ENCODE data around the gene STUB1. TPM values are rescaled to one million over a fixed set of nuclear protein-coding genes. Genes with fewer than 3 reads are reported as not detected.
"Not testable (repeated sequence)": the region's sequence is repeated elsewhere in the genome, so short reads cannot be mapped to it uniquely, and the experiment has no call there.

Gene STUB1
- total RNA-seq, 4 donors from 2014 or later = 51.9 to 190 (median 134) TPM

DNA sequence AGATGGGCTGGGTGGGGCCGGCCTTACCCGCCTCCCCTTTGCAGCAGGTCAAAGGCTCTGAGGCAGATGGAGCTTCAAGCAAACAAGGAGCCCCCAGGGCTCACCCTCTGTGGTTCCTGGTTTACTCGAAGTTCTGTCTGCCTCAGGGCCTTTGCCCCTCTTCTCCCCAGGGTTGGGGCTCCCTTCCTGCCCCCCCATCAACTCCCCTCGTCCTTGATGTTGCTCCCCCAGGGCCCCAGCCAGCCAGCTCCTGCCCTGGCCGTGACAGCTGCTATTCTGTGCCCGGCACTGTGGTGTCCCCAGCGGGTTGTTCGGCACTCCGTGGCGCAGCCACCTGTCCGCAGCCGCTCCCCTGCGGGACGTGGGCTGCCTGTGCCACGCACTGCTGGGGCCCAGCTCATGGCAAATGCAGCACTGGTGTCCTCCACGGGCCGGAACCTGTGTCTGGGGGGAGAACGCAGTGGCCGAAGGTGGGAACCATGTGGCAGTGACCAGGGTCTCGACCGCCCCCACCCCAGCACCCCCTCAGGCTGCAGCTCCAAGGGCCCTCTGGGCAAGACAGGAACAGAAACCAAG is 30.4 kb downstream of the STUB1 start:
- peaks cover 79% of the 10 kb centered on the region for H3K27me3 ChIP-seq
- in situ Hi-C loops (cut with MboI; ENCODE audit: low pct_ligation_motif_present in 1 of 4, low pct_unique_long_range_greater_than_20kb in 1 of 4, low sequenced_read_pairs in 3 of 4) (loop anchor here in 2 of 4 donors (5.0 to 10.0 kb wide), 2 partner anchors 74 to 77 kb away; partner anchors contain the start of genes CHTF18 (in 2 of the 2) and RPUSD1 (in 2 of the 2)), intact Hi-C loops (cut with DNase I; ENCODE audit: low total_unique reads) (loop anchor here (5.0 kb wide), 1 partner anchor 77 kb away; the partner anchor contains the start of genes CHTF18 and RPUSD1)
- no peak overlapping the region for H3K27ac ChIP-seq
- H3K36me3 ChIP-seq = no peaks in the 10 kb centered on the region
- 40 to 61% methylated on average over 1 to 21 of the region's 21 CpGs for WGBS, 2 donors (ENCODE audit: low coverage in 1 of 2)
- peaks cover 0 to 20% (median 14%) of the 10 kb centered on the region in 4 donors for H3K4me1 ChIP-seq
- H3K9me3 ChIP-seq = no peaks in the 10 kb centered on the region
- H3K4me3 ChIP-seq = no peak overlapping the region
- no peak for DNase-seq
- TF ChIP-seq EP300 (IDR thresholded peaks at IDR 0.05; ENCODE audit: low read depth) (no peak), POLR2AphosphoS5 (IDR thresholded peaks at IDR 0.05) (no peak), POLR2A (IDR thresholded peaks at IDR 0.05) (no peak)
- TF ChIP-seq, protein P1, sequence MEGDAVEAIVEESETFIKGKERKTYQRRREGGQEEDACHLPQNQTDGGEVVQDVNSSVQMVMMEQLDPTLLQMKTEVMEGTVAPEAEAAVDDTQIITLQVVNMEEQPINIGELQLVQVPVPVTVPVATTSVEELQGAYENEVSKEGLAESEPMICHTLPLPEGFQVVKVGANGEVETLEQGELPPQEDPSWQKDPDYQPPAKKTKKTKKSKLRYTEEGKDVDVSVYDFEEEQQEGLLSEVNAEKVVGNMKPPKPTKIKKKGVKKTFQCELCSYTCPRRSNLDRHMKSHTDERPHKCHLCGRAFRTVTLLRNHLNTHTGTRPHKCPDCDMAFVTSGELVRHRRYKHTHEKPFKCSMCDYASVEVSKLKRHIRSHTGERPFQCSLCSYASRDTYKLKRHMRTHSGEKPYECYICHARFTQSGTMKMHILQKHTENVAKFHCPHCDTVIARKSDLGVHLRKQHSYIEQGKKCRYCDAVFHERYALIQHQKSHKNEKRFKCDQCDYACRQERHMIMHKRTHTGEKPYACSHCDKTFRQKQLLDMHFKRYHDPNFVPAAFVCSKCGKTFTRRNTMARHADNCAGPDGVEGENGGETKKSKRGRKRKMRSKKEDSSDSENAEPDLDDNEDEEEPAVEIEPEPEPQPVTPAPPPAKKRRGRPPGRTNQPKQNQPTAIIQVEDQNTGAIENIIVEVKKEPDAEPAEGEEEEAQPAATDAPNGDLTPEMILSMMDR (IDR thresholded peaks at IDR 0.05) = no peak

DNA sequence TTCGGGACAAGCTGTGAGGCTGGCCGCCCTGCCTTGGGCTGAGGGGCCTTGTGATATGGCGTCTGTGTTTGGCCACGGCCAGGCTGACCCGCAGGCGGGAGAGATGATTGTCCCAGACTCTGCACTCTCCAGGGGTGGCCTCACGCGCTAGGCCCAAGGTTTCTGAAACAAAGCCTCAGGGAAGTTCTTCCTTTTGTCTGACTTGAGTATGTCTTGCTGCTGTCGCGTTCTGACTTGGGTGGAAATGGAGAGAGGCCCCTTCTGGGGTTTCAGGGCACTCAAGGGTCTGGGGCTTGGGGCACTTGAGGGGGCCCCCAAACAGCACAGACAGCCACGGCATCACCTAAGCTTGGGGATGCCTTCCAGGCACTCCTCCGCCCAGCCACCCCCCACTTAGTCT is 30.9 kb downstream of the STUB1 start:
- in situ Hi-C loops (cut with MboI; ENCODE audit: low pct_ligation_motif_present in 1 of 4, low pct_unique_long_range_greater_than_20kb in 1 of 4, low sequenced_read_pairs in 3 of 4) (loop anchor here in 2 of 4 donors (5.0 to 10.0 kb wide), 2 partner anchors 74 to 76 kb away; partner anchors contain the start of genes CHTF18 (in 2 of the 2) and RPUSD1 (in 2 of the 2)), intact Hi-C loops (cut with DNase I; ENCODE audit: low total_unique reads) (loop anchor here (5.0 kb wide), 1 partner anchor 76 kb away; the partner anchor contains the start of genes CHTF18 and RPUSD1)

DNA sequence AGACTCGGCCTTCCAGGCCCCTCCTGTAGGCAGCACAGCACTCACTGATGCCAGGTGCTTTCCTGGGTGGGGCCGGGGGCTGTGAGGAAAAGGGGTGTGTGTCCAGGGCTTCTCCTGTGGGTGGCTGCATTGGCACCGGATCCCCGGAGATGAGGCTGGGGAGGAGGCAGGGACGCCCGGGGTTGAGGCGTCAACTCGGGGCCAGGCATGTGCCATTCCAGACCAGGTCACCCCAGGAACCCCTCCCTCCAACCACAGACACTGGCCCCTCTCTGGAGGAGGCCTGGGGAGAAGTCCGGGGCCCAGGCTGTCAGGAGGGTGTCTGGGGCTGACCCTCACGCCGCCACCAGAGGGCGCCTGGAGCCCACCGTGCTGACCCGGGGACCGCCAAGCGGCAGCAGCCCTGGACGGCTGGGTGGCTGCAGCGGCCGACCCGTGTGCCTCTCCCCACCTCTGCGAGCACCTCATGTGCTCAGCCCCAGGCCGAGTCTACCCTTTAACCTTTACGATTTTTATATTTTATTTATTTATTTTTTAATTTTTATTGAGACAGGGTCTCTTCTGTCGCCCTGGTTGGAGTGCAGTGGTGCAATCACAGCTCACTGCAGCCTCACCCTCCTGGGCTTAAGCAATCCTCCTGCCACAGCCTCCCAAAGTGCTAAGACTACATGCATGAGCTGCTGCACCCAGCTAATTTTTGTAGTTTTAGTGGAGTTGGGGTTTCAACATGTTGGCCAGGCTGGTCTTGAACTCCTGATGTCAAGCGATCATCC is 31.5 kb downstream of the STUB1 start:
- Histone ChIP-seq H3K36me3 (no peaks in the 10 kb centered on the region), H3K27me3 (peaks cover 80% of the 10 kb centered on the region), H3K4me1 (peaks cover 10 to 26% (median 20%) of the 10 kb centered on the region in 4 donors), H3K9me3 (no peaks in the 10 kb centered on the region), H3K4me3 (no peak overlapping the region), H3K27ac (no peak overlapping the region)
- 10 to 24% methylated on average over 4 to 25 of the region's 25 CpGs for WGBS, 2 donors (ENCODE audit: low coverage in 1 of 2)
- TF ChIP-seq EP300 (IDR thresholded peaks at IDR 0.05; ENCODE audit: low read depth) = no peak
- TF ChIP-seq, protein P1 (IDR thresholded peaks at IDR 0.05) = peak; percentile 92 to 94 (median 93)
- no peak for TF ChIP-seq POLR2AphosphoS5 (IDR thresholded peaks at IDR 0.05)
- no peak for TF ChIP-seq POLR2A (IDR thresholded peaks at IDR 0.05)
- peak; percentile 85 for DNase-seq
- intact Hi-C loops (cut with DNase I; ENCODE audit: low total_unique reads) (loop anchor here (2.0 to 5.0 kb wide), 2 partner anchors 29 to 76 kb away; partner anchors contain the start of genes CHTF18, CIAO3 and RPUSD1), in situ Hi-C loops (cut with MboI; ENCODE audit: low pct_ligation_motif_present in 1 of 4, low pct_unique_long_range_greater_than_20kb in 1 of 4, low sequenced_read_pairs in 3 of 4) (loop anchor here in 2 of 4 donors (5.0 to 10.0 kb wide), 2 partner anchors 73 to 76 kb away; partner anchors contain the start of genes CHTF18 (in 2 of the 2) and RPUSD1 (in 2 of the 2))

More for the DNA sequence above, 30.9 kb downstream of the STUB1 start:
- H3K27me3 ChIP-seq = peaks cover 80% of the 10 kb centered on the region
- no peak overlapping the region for H3K27ac ChIP-seq
- no peak overlapping the region for H3K4me3 ChIP-seq
- H3K36me3 ChIP-seq = no peaks in the 10 kb centered on the region
- WGBS, 2 donors (ENCODE audit: low coverage in 1 of 2) = 0 to 62% methylated on average over 1 to 12 of the region's 12 CpGs
- DNase-seq = no peak
- no peaks in the 10 kb centered on the region for H3K9me3 ChIP-seq
- peaks cover 3 to 23% (median 17%) of the 10 kb centered on the region in 4 donors for H3K4me1 ChIP-seq
- TF ChIP-seq EP300 (IDR thresholded peaks at IDR 0.05; ENCODE audit: low read depth) = no peak

DNA sequence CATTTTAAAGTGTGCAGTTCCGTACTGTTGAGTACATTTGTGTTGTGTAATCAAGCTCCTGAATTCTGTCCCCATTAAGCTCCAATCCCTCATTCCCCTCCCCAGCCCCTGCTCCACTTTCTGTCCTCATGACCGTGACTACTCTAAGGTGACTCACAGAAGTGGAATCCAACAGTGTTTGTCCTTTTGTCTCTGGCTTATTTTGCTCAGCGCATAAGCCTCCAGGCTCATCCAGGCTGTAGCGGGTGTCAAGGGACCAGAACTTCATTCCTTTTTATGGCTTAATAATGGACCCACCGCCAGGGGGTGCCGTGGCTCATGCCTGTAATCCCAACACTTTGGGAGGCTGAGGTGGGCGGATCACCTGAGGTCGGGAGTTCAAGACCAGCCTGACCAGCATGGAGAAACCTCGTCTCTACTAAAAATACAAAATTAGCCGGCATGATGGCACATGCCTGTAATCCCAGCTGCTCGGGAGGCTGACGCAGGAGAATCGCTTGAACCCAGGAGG is 32.6 kb downstream of the STUB1 start:
- DNase-seq = peak; percentile 58
- H3K36me3 ChIP-seq, H3K4me3 ChIP-seq, H3K27ac ChIP-seq, H3K9me3 ChIP-seq: not testable (repeated sequence)
- H3K27me3 ChIP-seq = peaks cover 75% of the 10 kb centered on the region
- in situ Hi-C loops (cut with MboI; ENCODE audit: low pct_ligation_motif_present in 1 of 4, low pct_unique_long_range_greater_than_20kb in 1 of 4, low sequenced_read_pairs in 3 of 4) = loop anchor here in 2 of 4 donors (5.0 to 10.0 kb wide), 2 partner anchors 72 to 75 kb away; partner anchors contain the start of genes CHTF18 (in 2 of the 2) and RPUSD1 (in 2 of the 2)
- intact Hi-C loops (cut with DNase I; ENCODE audit: low total_unique reads) = loop anchor here (2.0 to 5.0 kb wide), 2 partner anchors 28 to 75 kb away; partner anchors contain the start of genes CHTF18, CIAO3 and RPUSD1
- peaks cover 10 to 27% (median 19%) of the 10 kb centered on the region in 4 donors for H3K4me1 ChIP-seq
- 37 to 48% methylated on average over 7 to 13 of the region's 13 CpGs for WGBS, 2 donors (ENCODE audit: low coverage in 1 of 2)
- TF ChIP-seq, protein P1 (IDR thresholded peaks at IDR 0.05) = peak; percentile 21 to 47 (median 27)

Data from transverse colon (tissue), 4 donors.